GM12878 (cell line): ENCODE results near the gene ASGR2. TPM values are rescaled to one million over a fixed set of nuclear protein-coding genes. Genes with fewer than 3 reads are reported as not detected.

Source experiments
- ATAC-seq: fragments of 200-7000 bp; cut with Tn5 transposase; 3 replicates; pipeline ENCODE4 v1.9.1; 2020; ENCODE audit warnings: mild to moderate bottlenecking, moderate library complexity
- BruUV-seq: library from RNA; stranded (reverse); fragments of 400-500 nt; replicated peaks from 2 replicates; lab custom pipeline; 2021; lab: Mats Ljungman, UMichigan
- CTCF ChIA-PET: fragments of 300-600 bp; sonication (Branson Sonifier 250); formaldehyde crosslinking; extraction: SDS; loops from one replicate; lab custom pipeline; 2021; ENCODE audit warnings: inconsistent platforms; lab: Yijun Ruan, JAX
- POLR2A ChIA-PET: fragments of 350-600 bp; formaldehyde crosslinking; extraction: SDS; loops from one replicate; lab custom pipeline; 2021; ENCODE audit warnings: inconsistent platforms; lab: Charles Lee
- RAD21 ChIA-PET: fragments of 300-600 bp; sonication (Branson Sonifier 250); formaldehyde crosslinking; loops from one replicate; lab custom pipeline; 2023; ENCODE audit warnings: antibody characterized with exemption; ENCODE audit not compliant: unreplicated experiment; lab: Charles Lee
- SMC1A ChIA-PET: fragments of 300-600 bp; sonication (Branson Sonifier 250); formaldehyde crosslinking; loops from one replicate; lab custom pipeline; 2023; ENCODE audit not compliant: unreplicated experiment, uncharacterized antibody; lab: Charles Lee
- DNase-seq: peaks from one replicate; pipeline ENCODE4 v3.0.0-alpha.2; 2011; ENCODE audit warnings: low read depth, low spot score
- FAIRE-seq: peaks from 3 replicates; lab custom pipeline; 2011; peaks lifted over from hg19 to GRCh38; lab: Jason Lieb, UNC
- H2AFZ ChIP-seq: 2 replicates; pipeline ENCODE4 v1.6.0; 2011; ENCODE audit warnings: low read depth, low read length, control low read depth; ENCODE audit not compliant: control insufficient read depth
- H3K27ac ChIP-seq: 2 replicates; pipeline ENCODE4 v1.5.1; 2011; ENCODE audit warnings: control low read depth; ENCODE audit not compliant: control insufficient read depth, insufficient read depth
- H3K27me3 ChIP-seq, 2 experiments: replicated peaks in 1 of 2; 2 replicates each; pipeline versions ENCODE4 v1.6.0 to v1.6.1; 2011; ENCODE audit warnings: low read length in 1 of 2; ENCODE audit not compliant: control insufficient read depth in 2 of 2, insufficient read depth in 2 of 2
- H3K36me3 ChIP-seq, 2 experiments: 2 replicates each; pipeline ENCODE4 v1.5.1; 2011; ENCODE audit warnings: low read length in 1 of 2; ENCODE audit not compliant: control insufficient read depth in 2 of 2, insufficient read depth in 2 of 2
- H3K4me1 ChIP-seq: 2 replicates; pipeline ENCODE4 v1.6.1; 2011; ENCODE audit warnings: mild to moderate bottlenecking, low read length, moderate library complexity, mixed read lengths; ENCODE audit not compliant: control insufficient read depth, insufficient read depth
- H3K4me2 ChIP-seq: 2 replicates; pipeline ENCODE4 v1.6.0; 2011; ENCODE audit warnings: control low read depth; ENCODE audit not compliant: control insufficient read depth, insufficient read depth
- H3K4me3 ChIP-seq: fragments of 200-600 bp; sonication (generic); 2 replicates; pipeline ENCODE4 v1.5.1; 2016
- H3K79me2 ChIP-seq: 2 replicates; pipeline ENCODE4 v1.6.0; 2011; ENCODE audit warnings: low read length; ENCODE audit not compliant: control insufficient read depth, insufficient read depth
- H3K9ac ChIP-seq: 2 replicates; pipeline ENCODE4 v1.8.0; 2011; ENCODE audit warnings: low read length, control low read depth, mixed read lengths; ENCODE audit not compliant: control insufficient read depth, insufficient read depth
- H3K9me3 ChIP-seq: replicated peaks from 3 replicates; pipeline ENCODE4 v1.5.1; 2011; ENCODE audit warnings: mild to moderate bottlenecking, low read length; ENCODE audit not compliant: control insufficient read depth, insufficient read depth
- H4K20me1 ChIP-seq: 2 replicates; pipeline ENCODE4 v1.6.0; 2011; ENCODE audit not compliant: control insufficient read depth, insufficient read depth
- BMI1 ChIP-seq: fragments of 450-650 bp; IDR thresholded peaks from 2 replicates; pipeline ENCODE4 v1.6.1; 2016; ENCODE audit warnings: mild to moderate bottlenecking, moderate library complexity, borderline replicate concordance
- ETV6 ChIP-seq, 2 experiments: fragments of 450-650 bp in 1 of 2; IDR thresholded peaks in 1 of 2; conservative IDR thresholded peaks in 1 of 2; 2 replicates each; pipeline ENCODE4 v1.6.1; 2014; ENCODE audit warnings: antibody characterized with exemption in 1 of 2, borderline replicate concordance in 1 of 2, low read depth in 1 of 2, mild to moderate bottlenecking in 1 of 2, moderate library complexity in 1 of 2
- EZH2 ChIP-seq: IDR thresholded peaks from 2 replicates; pipeline ENCODE4 v1.6.1; 2012; ENCODE audit warnings: low read depth, mild to moderate bottlenecking, control low read depth, inconsistent platforms, low read length, borderline replicate concordance; ENCODE audit not compliant: control insufficient read depth
- HDAC6 ChIP-seq: fragments of 200-600 bp; sonication (generic); IDR thresholded peaks from one replicate; pipeline ENCODE4 v1.8.0; 2017; ENCODE audit warnings: antibody characterized with exemption; ENCODE audit not compliant: unreplicated experiment
- HSF1 ChIP-seq: fragments of 150-350 bp; IDR thresholded peaks from 2 replicates; pipeline ENCODE4 v1.6.1; 2014; ENCODE audit warnings: mild to moderate bottlenecking, low read depth, low read length
- MTA2 ChIP-seq: fragments of 450-650 bp; IDR thresholded peaks from 2 replicates; pipeline ENCODE4 v1.6.1; 2016; ENCODE audit warnings: low read depth, mild to moderate bottlenecking, moderate library complexity
- PAX5 ChIP-seq: IDR thresholded peaks from 2 replicates; pipeline ENCODE4 v1.6.1; 2011; ENCODE audit warnings: low read depth, low read length, borderline replicate concordance
- RBBP5 ChIP-seq: fragments of 200-600 bp; sonication (generic); conservative IDR thresholded peaks from 2 replicates; pipeline ENCODE4 v1.6.1; 2016
- SIN3A ChIP-seq: IDR thresholded peaks from 2 replicates; pipeline ENCODE4 v1.6.1; 2012; ENCODE audit warnings: low read depth, low read length, improper control_type of control experiment
- SMAD1 ChIP-seq: fragments of 450-650 bp; IDR thresholded peaks from 2 replicates; pipeline ENCODE4 v1.6.1; 2018; ENCODE audit warnings: mild to moderate bottlenecking, low read depth; ENCODE audit not compliant: partially characterized antibody
- SMC3 ChIP-seq: IDR thresholded peaks from 2 replicates; pipeline ENCODE4 v1.6.1; 2011; ENCODE audit warnings: low read length, improper control_type of control experiment, borderline replicate concordance
- SP1 ChIP-seq: IDR thresholded peaks from one replicate; pipeline ENCODE4 v1.6.1; 2011; ENCODE audit warnings: low read depth, low read length
- YBX1 ChIP-seq: fragments of 450-650 bp; IDR thresholded peaks from 2 replicates; pipeline ENCODE4 v1.6.1; 2016; ENCODE audit warnings: antibody characterized with exemption
- ZNF207 ChIP-seq: fragments of 450-650 bp; IDR thresholded peaks from 2 replicates; pipeline ENCODE4 v1.6.1; 2014; ENCODE audit warnings: antibody characterized with exemption, mild to moderate bottlenecking, borderline replicate concordance
- ZNF217 ChIP-seq: fragments of 450-650 bp; IDR thresholded peaks from 2 replicates; pipeline ENCODE4 v1.6.1; 2017; ENCODE audit warnings: antibody characterized with exemption, mild to moderate bottlenecking
- WGBS: methylation state at CpG from one replicate; pipeline ENCODE4 v1.1.6; 2016; ENCODE audit warnings: low lambda C conversion rate; ENCODE audit not compliant: insufficient replicate concordance, insufficient coverage; ENCODE audit errors: missing lambda C conversion rate; 5-methylcytosine and 5-hydroxymethylcytosine counted together
- in situ Hi-C: fragments of 300-500 bp; cut with MboI; formaldehyde crosslinking; loops from 9 replicates; pipeline ENCODE4 v1.14.3; 2018; ENCODE audit warnings: mixed read lengths
- intact Hi-C: fragments of 100-400 bp; cut with micrococcal nuclease; formaldehyde crosslinking; loops from one replicate; pipeline ENCODE4 v1.14.2; 2022; ENCODE audit not compliant: unreplicated experiment
- polyA plus RNA-seq, 11 experiments: library from polyadenylated mRNA; depleted of rRNA in 4 of 11; unstranded in 6 of 11; stranded (reverse) in 5 of 11; fragments of >200 nt; fragmentation: Nextera tagmentation in 4 of 11; fragmentation: Illumina TruSeq in 1 of 11; extraction: Ambion mirVana in 4 of 11; extraction: Trizol in 1 of 11; gene quantifications; 1 replicate in 1 of 11; 2 replicates in 10 of 11; pipeline versions ENCODE4 v1.2.1 to v1.2.3, GENCODE V29; 2011 to 2016; ENCODE audit warnings: inconsistent platforms in 2 of 11, missing spikeins in 2 of 11, low read depth in 1 of 11
- total RNA-seq, 4 experiments: library from RNA; depleted of rRNA in 3 of 4; stranded (reverse); fragments of >200 nt in 3 of 4; fragmentation: Illumina TruSeq in 1 of 4; extraction: Trizol in 1 of 4; gene quantifications; 2 replicates each; pipeline versions ENCODE4 v1.2.1 to v1.2.3, GENCODE V29; 2013 to 2021
- TF ChIP-seq, protein P1 (sequence below): IDR thresholded peaks from 2 replicates; pipeline ENCODE4 v1.6.1; 2012; ENCODE audit warnings: low read depth, low read length, improper control_type of control experiment

The ASGR2 gene
- total and polyA plus RNA-seq, 10 of the 15 experiments (the other 5 are each of a cell fraction or from before 2014, with no cell fraction given) = not detected

GRCh38 chr17:7084088-7084487 lies 30.5 kb downstream of the ASGR2 start:
- ATAC-seq (no peak), DNase-seq (no peak)
- no peak overlapping the region for H2AFZ ChIP-seq
- H3K36me3 ChIP-seq = no peaks in the 10 kb centered on the region
- no peaks in the 10 kb centered on the region for H3K9me3 ChIP-seq
- SMC1A ChIA-PET = no interaction called here
- in situ Hi-C loops = no loop called here
- POLR2A ChIA-PET = no interaction called here
- WGBS = 18% methylated on average over 7 of the region's 7 CpGs
- TF ChIP-seq, protein P1, sequence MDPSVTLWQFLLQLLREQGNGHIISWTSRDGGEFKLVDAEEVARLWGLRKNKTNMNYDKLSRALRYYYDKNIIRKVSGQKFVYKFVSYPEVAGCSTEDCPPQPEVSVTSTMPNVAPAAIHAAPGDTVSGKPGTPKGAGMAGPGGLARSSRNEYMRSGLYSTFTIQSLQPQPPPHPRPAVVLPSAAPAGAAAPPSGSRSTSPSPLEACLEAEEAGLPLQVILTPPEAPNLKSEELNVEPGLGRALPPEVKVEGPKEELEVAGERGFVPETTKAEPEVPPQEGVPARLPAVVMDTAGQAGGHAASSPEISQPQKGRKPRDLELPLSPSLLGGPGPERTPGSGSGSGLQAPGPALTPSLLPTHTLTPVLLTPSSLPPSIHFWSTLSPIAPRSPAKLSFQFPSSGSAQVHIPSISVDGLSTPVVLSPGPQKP = no peak
- TF ChIP-seq SP1 = no peak
- TF ChIP-seq EZH2 = no peak
- TF ChIP-seq MTA2 = no peak
- no peak for TF ChIP-seq BMI1
- no peak for TF ChIP-seq ZNF207
- TF ChIP-seq HSF1 = no peak
- TF ChIP-seq SMAD1 = no peak
- TF ChIP-seq PAX5 = no peak
- TF ChIP-seq ETV6 (conservative IDR thresholded peaks at IDR 0.05 in 1 of 2, IDR thresholded peaks at IDR 0.05 in 1 of 2; ENCODE audit: borderline replicate concordance in 1 of 2, low read depth in 1 of 2) = no peak
- TF ChIP-seq RBBP5 = no peak
- TF ChIP-seq HDAC6 = no peak
- TF ChIP-seq YBX1 = no peak
- no peak for TF ChIP-seq ZNF217
- no peak for TF ChIP-seq SMC3
- no peak for TF ChIP-seq SIN3A
- TF ChIP-seq, all 136 proteins: peak for 0
- ChIA-PET CTCF (no interaction called here), RAD21 (no interaction called here)
- no peak for FAIRE-seq
- no peak overlapping the region for H3K4me3 ChIP-seq
- no peak overlapping the region for H3K27ac ChIP-seq
- H3K4me2 ChIP-seq = no peak overlapping the region; the same call in 1 of the 2 replicates
- no peak overlapping the region for H3K9ac ChIP-seq
- H3K4me1 ChIP-seq = no peaks in the 10 kb centered on the region
- BruUV-seq = no TSS peak
- H3K27me3 ChIP-seq = no peaks in the 10 kb centered on the region
- no peaks in the 10 kb centered on the region for H4K20me1 ChIP-seq
- intact Hi-C loops = no loop called here
- no peaks in the 10 kb centered on the region for H3K79me2 ChIP-seq
